NOMO-1 treated with dmso at 0.1 percent for 144 hours (cell line): ENCODE data around the gene GRIA1.

Experiments used
- DNase-seq: peaks from one replicate; lab custom pipeline; 2025; ENCODE audit not compliant: unreplicated experiment; lab: John Stamatoyannopoulos, UW

Gene GRIA1

DNA sequence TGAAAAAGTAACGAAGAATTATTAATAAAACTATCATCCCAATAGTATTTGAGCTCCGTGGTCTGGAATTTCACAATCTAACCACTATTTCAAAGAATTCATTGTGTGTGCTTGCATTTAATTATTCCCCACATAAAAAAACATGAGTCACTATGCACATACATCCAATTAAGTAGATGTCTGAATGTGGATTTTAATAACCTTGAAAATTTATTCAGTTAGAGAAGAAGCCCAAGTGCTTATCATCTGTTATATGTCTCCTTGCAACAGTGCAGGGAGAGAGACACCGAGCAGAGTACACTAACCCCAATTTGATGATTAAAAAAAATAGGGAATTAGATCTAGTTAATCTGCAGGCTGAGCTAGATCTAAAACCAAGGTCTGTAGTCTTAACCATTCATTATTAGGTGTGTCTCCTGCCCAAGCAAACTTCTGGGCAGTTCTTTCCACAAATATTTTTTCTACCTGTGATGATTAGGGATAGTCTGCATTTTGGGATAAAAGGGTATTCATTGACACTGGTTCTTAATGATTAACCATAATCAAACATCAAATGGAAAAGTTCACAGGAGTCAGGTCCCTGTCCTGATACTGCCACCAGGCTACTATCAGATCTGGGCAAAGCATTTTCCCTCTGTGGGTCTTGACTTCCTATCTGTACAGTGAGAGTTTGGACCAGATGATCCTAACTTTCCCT is 164.2 kb downstream of the GRIA1 start:
- no peak for DNase-seq

DNA sequence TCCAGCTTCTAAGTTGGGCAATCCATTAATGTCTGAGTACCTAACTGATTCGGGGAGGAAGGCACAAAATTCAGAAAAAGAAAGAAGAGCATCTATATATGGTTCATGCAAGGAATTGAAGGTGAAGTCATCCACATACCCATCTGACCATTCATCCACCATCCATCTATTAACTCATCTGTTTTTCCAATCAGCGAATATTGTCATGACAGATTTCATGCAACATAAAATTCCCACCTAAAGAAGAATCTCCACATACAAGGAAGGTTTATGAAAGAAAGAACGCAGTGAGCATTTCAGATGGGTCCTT is 164.7 kb downstream of the GRIA1 start:
- no peak for DNase-seq

DNA sequence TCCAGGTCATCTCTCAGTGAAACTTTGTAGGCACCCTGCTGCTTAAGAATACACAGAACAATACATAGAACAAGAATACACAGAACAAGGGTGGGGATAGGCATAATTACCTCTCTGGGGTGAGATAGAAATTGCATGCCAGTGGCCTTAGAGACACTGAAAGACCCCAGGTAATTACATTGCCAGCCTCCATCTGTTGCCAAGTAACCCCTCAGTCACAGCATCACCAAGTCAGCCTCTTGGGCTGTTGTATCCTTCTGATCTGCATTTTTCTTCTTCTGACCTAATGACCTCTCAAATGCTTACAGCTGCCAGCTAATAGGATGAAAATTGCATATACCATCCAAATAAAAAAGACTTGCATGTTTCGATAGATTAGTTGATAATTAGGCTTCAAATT is 167.7 kb downstream of the GRIA1 start:
- no peak for DNase-seq

DNA sequence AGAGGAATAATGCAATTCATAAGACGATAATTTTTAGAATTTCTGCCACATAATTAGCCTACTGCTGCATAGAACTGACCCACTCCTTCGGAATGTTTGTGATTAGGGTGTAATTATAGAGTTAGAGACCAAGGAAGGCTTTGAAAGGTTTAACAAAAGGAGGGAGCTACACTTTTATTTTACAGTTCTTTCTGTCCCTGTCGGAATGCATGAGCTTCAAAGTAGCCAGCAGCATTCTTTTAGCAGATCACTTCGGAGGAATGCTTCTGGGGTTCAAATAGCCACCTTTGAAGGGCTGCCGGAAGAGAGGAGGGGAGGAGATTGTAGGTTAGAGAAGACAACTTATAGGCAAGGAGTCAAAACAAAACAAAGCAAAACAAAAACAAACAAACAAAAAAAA is 168.1 kb downstream of the GRIA1 start:
- no peak for DNase-seq

DNA sequence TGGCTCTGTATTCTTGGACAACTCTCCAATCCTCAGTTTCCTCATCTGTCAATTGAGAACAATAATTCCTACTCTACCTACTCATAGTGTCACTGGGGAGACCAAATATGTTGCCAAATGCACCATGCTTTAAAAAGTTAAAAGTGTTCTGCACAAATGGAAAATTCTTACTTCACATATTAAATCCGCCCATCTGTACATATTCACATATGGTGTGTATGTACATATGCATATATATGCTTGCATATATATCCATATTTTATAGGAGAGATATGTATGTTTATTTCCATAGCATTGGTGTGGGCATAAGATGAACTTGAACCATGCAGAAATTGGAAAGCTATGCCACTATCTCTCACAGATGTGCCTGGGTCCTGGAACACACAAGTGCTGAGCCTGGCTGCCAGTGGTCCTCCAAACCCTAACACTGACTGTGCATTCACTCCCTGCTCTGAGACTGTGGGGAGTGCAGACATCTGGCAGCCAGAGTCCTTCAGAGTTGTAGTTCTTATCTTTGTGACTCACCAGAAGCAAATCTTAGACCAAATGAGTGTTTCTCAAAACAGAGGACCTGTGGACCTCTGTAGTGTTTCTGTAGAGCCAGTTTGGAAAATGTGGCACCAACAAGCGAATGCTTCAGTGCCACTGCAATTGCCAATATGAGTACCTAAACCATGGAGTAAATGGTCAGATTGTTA is 168.7 kb downstream of the GRIA1 start:
- DNase-seq: no peak

DNA sequence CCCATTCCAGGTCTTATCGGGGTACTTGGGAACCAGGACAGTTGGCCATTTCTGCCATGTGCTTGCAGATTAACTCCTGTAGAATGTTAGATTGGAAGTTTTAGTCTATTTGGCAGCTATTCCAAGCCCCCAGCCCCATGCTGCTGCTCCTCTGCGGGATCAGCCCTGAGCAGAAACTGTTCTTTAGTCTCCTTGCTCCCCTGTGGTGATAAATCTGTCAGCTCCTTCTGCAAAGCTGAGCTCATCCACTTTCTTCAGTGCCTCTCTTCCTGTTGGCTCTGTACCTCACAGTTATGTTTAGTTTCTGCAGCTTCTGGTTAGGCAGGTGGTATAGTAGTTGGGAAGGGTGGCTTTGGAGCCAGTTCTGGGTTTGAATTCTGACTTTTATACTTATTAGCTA is 170.4 kb downstream of the GRIA1 start:
- no peak for DNase-seq

DNA sequence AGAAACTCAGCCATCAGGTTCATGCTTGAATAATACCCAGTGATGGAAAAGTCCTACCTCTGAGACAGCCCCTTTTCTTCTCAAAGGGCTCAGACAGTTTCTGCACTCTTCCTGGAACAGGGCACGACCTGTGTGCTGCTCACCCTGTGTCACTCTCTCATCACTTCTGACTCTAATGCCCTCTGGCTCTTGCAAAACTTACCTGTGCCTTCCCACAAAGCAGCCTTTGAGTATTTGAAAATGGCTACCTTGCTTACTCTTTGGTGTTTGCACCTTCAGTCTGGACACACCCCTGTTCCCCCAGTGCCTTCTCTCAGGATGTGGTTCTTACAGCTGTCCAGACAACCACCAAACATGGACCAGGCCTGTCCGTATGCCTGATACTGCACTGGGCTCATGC is 171.4 kb downstream of the GRIA1 start:
- DNase-seq: no peak

DNA sequence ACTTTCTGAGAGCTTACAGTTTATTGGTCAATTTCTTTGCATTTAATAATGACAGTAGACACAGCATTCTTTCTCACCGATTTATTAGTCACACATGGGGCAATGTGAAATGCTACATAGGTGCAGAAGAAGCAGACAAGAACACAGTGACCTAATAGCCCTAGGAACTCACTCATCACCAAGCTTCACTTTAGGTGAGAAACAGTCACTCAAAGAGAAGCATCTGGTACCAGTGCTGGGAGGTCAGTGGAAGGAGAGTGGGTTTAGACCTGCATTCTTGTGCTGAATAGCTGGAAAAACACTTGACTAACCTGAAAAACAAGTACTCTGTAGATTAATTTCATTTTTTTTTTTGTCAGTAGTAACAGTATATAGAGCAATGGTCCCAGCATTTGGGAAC is 179.6 kb downstream of the GRIA1 start:
- DNase-seq: no peak

DNA sequence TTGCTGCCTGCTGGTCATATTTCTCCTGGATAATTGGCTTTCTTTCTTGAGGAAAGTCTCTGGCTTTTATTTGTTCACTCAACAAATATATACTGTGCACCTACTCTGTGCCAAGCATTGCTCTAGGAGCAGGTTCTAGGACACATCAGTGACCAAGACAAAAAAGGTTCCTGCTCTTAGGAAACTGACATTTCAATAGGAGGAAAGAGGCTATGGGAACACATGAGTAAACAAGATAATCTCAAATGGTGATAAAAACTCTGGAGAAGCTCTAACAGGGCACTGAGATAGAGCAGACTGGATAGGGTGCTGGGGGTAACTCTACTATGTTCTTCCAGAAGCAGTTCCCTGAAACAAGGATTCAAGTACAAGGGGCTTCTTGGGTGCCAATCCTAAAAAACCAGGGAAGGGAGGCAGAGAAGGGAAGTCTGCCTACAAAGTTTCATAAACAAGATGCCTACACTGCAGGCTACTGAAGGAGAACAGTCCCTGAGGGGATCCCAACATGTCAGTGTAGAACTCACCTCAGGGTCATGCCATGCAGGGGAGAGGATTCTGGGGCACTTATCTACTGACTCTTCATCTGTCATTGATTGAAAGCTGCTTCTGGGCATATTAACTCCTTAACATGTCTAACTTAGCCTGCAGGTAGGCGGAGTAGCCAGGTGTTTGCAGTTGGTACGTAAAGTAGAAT is 181.3 kb downstream of the GRIA1 start:
- DNase-seq: no peak

DNA sequence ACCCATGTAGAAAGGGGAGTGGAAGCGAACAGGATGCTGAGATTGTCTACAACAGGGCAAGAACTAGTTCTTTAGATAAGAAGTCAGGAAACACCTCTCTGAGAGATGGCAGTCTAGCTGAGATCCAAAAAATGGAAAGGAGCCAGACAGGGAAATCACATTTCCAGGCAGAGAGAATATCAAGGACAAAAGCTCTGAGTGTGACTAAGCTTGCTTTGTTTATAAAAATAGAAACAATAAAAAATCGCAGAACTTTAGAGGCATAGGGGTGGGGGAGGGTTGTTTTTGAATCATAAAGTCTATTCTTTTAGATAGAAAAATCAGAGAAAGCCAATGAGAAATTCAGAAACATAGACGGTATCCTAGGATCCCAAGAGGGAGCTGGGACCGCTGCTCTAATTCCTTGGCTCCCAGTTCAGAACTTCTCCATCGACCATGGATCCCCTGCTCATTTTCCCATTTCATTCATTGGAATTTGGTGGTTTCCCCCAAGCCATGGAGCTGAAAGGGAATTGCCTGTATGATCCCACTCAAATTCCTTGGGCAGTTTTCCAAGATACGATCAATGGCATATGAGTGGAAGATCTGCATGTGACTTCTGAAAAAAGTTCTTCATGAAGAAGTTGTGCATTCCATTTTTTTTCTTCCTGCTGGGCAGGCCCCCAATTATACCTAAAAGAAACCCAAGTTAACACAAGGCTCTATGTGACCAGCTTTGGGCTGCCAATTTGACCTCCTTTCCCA is 182.0 kb downstream of the GRIA1 start:
- DNase-seq: no peak

DNA sequence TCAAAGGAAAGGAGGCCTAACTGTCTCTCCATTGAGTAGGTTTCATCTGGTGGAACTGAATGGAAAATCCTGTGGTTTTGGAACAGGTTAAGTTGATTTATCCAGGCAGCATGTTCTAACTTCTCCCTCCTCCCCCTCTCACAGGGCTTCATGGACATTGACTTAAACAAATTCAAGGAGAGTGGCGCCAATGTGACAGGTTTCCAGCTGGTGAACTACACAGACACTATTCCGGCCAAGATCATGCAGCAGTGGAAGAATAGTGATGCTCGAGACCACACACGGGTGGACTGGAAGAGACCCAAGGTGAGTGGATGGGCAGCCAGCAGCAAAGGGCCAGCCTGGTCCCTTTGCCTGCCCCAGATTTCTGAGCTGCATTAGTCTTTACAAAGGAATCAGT is 183.9 kb downstream of the GRIA1 start:
- DNase-seq: no peak

DNA sequence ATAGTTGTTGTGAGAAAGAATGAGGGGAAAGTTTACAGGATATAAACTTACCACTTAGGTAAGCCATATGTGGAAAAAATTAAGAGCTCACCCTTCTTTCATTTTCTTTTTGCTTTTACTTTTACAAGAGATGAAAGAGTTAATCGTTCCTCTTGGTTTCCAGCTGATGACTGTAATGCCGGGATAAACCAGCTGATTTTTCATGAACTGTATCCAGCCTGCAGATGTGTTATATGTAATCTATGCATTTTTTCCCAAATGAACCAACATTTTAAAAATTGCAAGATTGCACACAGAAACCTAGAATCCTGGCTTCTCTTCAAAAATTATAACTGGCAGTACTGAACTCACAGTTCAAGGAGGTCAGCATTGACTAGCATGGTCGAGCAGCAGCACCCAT is 185.9 kb downstream of the GRIA1 start:
- no peak for DNase-seq

DNA sequence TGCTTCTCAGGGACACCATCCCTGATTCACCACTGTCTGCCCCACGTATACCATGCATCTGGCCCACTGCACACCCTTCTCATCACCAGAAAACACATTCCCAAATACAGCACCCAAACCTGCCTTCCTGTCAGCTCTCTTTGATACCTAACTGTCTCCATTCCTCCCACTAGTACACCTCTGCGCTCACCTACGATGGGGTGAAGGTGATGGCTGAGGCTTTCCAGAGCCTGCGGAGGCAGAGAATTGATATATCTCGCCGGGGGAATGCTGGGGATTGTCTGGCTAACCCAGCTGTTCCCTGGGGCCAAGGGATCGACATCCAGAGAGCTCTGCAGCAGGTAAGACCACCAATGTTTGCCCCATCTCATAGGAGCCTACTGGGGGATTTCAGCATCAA is 186.4 kb downstream of the GRIA1 start:
- DNase-seq: no peak

DNA sequence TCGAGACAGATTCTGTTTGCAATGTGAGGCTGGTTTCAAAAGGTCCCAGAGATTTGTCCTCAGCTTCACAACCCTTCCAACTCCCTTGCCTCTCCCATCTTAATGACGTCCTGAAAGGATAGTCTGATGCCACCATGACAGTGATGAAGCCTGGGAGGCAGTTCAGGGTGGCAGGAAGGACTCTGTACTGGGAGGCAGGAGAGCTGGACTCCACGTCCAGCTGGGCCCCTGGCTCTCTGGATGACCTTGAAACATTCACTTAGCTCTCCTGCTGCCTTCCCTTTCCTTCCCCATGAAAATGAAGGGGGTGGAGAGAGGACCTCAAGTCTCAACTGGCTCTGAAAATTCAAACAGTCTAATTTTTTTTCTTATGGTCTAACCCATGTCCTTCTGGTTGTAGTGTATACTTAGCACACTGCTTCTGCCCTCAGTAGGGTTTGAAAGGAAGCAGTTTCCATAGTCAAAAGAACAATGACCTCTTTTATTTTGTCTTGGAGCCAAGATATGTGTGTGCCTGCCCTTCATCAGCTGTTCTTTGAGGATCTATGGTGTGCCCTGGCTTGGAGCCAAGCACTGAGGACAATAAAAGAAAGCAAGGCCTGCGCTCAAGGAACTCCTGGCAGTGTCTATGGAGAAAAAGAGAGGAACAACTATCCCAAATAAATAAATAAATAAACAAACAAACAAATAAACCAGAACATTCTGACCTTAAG is 188.3 kb downstream of the GRIA1 start:
- DNase-seq: no peak

DNA sequence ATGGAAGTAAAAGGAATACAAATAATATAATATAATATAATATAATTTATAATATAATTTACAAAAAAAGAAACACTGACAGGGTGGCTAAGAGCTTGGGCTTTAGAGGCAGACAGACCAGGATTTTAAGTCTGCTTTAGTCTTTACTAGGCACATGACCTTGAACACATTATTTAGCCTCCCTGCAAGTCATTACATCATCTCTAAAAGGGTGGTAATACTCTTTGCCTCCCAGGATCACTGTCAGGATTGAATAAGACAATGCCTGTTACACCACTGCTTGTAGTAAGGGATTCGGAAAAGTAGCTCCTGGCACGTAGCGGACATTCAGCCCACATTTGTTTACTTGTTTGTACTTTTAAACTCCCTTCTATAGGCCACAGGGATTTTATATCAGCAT is 199.8 kb downstream of the GRIA1 start:
- DNase-seq: no peak

DNA sequence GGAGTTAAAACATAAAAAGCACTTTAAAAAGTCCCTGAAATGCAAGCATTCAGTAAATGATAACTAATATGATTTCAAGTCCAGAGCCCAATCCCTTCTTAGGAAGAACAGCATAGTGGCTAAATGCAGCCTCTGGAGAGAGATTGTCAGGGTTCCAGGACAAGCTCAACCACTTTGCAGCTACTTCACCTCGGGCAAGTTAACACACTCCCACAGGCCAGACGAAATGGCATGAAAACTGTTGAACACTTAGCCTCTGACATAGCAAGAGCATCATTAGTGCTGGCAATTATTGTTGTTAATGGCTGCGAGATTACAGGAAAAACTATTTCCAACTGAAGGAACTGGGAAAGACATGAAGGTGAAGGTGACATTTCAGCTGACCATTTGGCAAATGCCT is 205.8 kb downstream of the GRIA1 start:
- DNase-seq: no peak

DNA sequence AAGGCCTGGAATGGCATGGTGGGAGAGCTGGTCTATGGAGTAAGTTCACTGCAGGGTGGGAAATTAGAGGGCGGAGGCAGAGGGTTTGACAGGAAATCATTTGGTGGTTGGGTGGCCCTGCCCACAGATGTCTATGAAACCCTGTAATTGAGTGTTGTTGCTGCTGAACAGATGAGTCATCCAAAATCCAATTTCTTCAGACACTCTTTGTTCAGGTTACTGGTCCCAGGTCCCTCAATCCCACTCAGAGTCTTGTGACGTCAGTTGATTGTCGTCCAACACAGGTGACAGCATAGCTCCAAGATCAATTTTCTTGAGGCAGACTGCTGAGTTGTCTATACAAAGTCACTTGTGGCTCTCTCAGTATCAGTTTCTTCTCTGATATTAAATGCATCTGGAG is 208.6 kb downstream of the GRIA1 start:
- DNase-seq: no peak

DNA sequence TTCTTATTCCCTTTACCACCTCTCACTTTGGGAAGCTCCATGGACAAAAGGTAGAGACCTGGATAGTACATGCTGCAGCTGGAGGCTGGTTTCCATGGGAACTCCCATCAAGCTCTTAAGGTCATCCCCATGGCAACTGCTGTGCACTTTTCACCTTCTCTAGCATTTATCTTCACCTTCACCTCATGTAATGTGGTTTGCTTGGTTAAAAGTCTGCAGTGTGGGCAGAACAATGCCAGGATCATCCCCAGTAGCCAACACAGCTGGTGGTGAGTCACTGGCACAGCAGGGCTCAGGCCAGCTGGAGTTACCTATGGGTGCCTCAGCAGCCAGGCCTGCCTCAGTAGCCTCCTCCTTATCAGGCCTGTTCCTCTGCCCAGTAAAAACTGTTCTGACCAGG is 210.5 kb downstream of the GRIA1 start:
- DNase-seq: no peak

DNA sequence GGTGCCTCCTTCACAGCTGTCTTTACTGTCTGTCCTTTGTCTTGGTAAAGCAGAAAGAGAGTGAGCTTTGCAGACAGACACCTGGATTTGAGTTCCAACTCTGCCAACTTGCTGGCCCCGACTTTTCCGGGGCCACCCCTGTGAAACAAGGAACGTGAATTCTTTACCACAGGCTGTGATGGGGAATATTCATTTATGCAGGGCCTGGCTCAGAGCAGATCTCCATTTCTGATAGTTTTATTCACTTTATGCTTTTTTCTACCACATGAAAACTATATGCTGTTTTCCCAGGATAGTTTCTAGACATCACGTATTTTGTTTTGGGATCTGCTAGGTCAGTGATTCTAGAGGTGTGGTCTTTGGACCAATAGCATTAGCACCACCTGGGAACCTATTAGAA is 211.8 kb downstream of the GRIA1 start:
- no peak for DNase-seq

DNA sequence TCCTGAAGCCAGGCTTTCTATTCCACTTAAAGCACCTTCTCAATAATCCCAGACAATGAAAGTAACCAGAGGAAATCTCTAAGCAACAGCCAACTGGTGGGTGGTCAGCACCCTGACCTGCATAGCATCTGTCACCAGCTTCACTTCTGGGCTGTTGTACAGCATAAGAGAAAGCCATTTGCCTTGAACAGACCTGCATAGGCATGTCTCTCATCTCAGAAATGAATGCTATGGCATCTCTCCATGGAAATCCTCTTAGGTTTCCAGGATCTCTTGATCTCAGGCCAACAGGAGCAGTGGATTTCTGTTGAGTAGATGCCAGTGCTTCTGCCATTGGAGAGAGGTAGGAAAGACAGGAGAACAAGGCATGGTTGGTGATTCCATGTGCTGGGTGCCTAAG is 213.6 kb downstream of the GRIA1 start:
- no peak for DNase-seq

DNA sequence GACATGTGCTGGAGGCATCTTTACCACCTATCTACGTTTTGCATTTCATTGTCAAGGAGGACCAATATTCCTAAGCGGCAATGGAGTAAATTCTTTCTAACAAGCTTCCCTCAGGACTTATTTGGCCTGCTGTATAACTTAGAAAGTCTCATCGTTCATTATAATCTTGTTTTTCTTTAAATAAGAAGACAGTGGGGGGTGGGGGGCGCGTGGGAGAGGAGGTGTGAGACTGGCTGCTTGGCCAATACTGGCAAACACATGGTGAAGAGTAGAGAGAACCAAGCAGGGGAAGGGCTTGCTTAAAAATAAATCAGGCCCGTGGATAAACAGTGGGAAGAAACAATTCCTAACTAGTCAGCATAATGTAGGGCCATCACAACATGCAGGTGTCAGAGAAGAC is 217.2 kb downstream of the GRIA1 start:
- no peak for DNase-seq
